SK-N-MC (cell line): ENCODE measurements around the gene METTL22.

Experiments used
- DNase-seq: peaks from one replicate; pipeline ENCODE4 v3.0.0-alpha.2; 2011; ENCODE audit warnings: low read depth, low spot score
- H3K27ac ChIP-seq: fragments of 200-600 bp; sonication (generic); 2 replicates; pipeline ENCODE4 v1.5.1; 2016; ENCODE audit warnings: mixed run types
- H3K36me3 ChIP-seq: fragments of 200-600 bp; sonication (generic); 2 replicates; pipeline ENCODE4 v1.6.1; 2017; ENCODE audit warnings: antibody characterized with exemption, low read length, mixed read lengths; ENCODE audit not compliant: insufficient read depth
- H3K4me3 ChIP-seq: fragments of 200-600 bp; sonication (generic); 2 replicates; pipeline ENCODE4 v1.5.1; 2016
- H3K9ac ChIP-seq: fragments of 200-600 bp; sonication (generic); 2 replicates; pipeline ENCODE4 v1.8.0; 2017; ENCODE audit warnings: mixed run types, mixed read lengths; ENCODE audit not compliant: insufficient read length
- H3K9me3 ChIP-seq: fragments of 200-600 bp; sonication (generic); 2 replicates; pipeline ENCODE4 v1.6.1; 2017; ENCODE audit warnings: low read depth, mild to moderate bottlenecking, antibody characterized with exemption, low read length, moderate library complexity, mixed read lengths
- EZH2 ChIP-seq: fragments of 200-600 bp; sonication (generic); IDR thresholded peaks from one replicate; pipeline ENCODE4 v1.6.1; 2017; ENCODE audit warnings: antibody characterized with exemption
- FOXP2 ChIP-seq: optimal IDR thresholded peaks from 2 replicates; pipeline ENCODE3; 2011; ENCODE audit warnings: mild to moderate bottlenecking, moderate library complexity; ENCODE audit not compliant: insufficient read depth; ENCODE audit errors: extremely low read length, control extremely low read depth
- POLR2AphosphoS5 ChIP-seq: IDR thresholded peaks from 2 replicates; pipeline ENCODE4 v1.6.1; 2012; ENCODE audit warnings: mild to moderate bottlenecking, low read depth, low read length, borderline replicate concordance

METTL22 gene

DNA sequence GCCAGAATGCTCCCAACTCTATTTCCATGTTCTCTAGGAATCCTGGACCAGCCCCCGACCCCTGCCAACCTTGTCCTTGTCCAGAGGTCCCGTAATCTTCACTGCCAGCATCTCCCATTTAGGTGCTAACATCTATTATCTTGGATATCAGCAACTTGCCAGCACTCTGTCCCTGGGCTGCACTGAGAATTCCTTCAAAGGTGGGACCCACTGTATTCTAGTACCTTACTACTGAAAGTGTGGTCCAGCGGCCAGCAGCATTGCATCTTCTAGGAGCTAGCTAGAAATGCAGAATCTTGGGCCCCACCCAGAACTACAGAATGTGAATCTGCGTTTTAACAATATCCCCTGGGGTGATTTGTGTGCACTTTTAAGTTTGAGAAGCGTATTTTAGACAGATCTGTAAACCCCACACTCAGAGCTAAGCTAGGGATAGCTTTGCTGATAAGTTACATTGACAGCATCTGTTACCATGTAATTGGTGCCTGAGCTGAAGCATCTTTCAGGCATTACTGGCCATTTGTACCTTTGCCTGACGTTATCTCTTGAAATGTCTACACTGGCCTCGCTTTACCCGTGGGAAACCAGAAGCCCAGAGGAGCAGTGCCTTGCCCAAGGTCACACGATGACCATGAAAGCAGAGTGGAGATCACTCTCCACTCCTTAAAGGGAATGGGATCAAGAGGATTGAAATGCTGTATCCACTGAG lies 61.2 kb downstream of the METTL22 start:
- Histone ChIP-seq H3K4me3 (no peak overlapping the region), H3K9ac (no peak overlapping the region), H3K36me3 (no peaks in the 10 kb centered on the region), H3K9me3 (no peaks in the 10 kb centered on the region), H3K27ac (no peak overlapping the region)
- TF ChIP-seq POLR2AphosphoS5 (no peak), FOXP2 (no peak), EZH2 (no peak)
- no peak for DNase-seq

DNA sequence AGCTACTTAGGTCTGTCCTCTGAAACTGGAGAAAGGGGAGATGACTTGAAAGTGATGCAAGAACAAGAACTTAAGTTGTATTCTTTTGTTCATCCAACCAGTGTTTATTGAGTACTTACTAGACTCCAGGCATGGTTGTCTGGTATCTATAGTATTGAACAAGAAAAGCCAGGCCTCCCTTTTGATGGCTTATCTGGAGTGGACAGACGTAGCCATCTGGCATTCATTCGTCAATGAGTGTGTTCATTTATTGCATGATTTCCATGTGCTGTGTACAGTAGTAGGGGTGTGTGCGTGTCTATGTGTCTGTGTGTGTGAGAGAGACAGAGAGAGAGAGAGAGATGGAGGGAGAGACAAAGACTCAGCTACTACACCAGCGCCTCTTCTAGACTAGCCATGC lies 62.1 kb downstream of the METTL22 start:
- no peak for DNase-seq
- H3K27ac ChIP-seq: no peak overlapping the region
- H3K4me3 ChIP-seq: no peak overlapping the region
- H3K36me3 ChIP-seq: no peaks in the 10 kb centered on the region
- no peak for TF ChIP-seq POLR2AphosphoS5
- no peak for TF ChIP-seq FOXP2
- no peak for TF ChIP-seq EZH2
- no peaks in the 10 kb centered on the region for H3K9me3 ChIP-seq
- no peak overlapping the region for H3K9ac ChIP-seq

DNA sequence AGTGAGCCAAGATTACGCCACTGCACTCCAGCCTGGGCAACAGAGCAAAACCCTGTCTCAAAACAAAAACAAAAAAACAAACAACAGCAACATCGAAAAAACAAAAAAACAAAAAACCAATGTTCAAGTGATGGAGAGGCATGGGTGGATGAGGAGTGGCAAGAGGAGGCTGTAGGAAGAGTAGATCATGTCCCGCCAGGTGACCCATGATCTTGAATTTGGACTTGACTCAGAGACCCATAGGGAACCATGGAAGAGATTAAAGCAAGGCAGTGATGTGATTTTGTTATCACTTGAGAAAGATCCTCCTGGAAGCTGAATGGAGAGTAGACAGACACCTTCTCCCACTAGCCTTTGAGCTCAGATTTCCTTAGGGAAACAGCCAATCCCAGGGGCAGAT lies 64.1 kb downstream of the METTL22 start:
- no peak overlapping the region for H3K27ac ChIP-seq
- DNase-seq: no peak

DNA sequence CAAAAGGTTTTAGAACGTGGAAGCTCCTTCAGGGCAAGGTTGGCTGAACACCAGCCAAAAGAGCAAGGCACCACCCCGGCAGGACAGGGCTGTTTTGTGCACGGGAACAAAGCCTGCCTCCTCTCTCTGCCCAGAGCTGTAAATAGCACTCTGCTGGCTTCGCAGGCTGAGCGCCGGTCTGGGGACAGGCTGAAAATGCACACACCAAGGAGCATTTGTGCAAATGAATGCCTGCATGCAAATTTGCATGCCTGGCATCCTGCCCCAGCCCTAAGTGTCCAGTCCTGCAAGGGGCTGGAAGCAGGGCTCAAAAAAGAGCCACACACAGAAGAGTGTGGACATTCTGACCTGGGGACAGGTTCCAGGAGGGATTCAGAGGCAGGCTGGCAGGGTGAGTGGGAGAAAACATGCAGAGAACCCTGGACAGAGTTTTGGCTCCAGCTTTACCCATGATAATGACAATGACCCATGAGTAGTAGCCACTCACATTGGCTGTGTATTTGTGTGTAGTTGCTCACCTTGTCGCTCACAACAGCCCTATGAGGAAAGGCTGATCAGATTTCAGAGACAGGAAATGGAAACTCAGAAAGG lies 64.6 kb downstream of the METTL22 start:
- TF ChIP-seq FOXP2 (no peak), POLR2AphosphoS5 (no peak), EZH2 (no peak)
- no peak for DNase-seq
- no peaks in the 10 kb centered on the region for H3K36me3 ChIP-seq
- H3K4me3 ChIP-seq: no peak overlapping the region
- H3K27ac ChIP-seq: no peak overlapping the region
- no peak overlapping the region for H3K9ac ChIP-seq
- 0 out of 2 replicates have a peak, but pooled peaks cover 3% of the 10 kb centered on the region for H3K9me3 ChIP-seq

More for the DNA sequence above, 64.1 kb downstream of the METTL22 start:
- TF ChIP-seq FOXP2 (no peak), EZH2 (no peak), POLR2AphosphoS5 (no peak)
- Histone ChIP-seq H3K4me3 (no peak overlapping the region), H3K36me3 (no peaks in the 10 kb centered on the region), H3K9ac (no peak overlapping the region), H3K9me3 (0 out of 2 replicates have a peak, but pooled peaks cover 3% of the 10 kb centered on the region)

DNA sequence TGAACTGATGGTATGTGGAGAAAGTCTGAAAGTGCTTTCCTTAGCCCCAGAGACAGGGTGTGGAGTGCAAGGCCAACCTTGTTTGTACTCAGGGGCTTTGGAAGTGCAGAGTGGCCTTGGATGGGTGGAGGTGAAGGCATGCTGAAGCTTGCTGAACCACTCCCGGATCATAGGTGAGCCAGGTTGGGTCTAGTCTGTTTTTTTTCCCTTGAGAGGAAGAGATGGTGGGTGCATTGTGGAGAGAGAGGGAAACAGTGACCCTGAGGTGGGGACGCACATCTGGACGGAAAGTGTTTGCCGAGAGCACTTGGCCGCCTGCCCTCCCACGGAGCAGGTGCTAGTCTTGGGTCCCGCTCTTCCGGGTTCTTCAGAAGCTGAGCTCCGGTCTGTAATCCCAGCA lies 65.4 kb downstream of the METTL22 start:
- DNase-seq: no peak
- Histone ChIP-seq H3K9ac (no peak overlapping the region), H3K4me3 (no peak overlapping the region), H3K27ac (no peak overlapping the region), H3K9me3 (0 out of 2 replicates have a peak, but pooled peaks cover 3% of the 10 kb centered on the region), H3K36me3 (no peaks in the 10 kb centered on the region)
- TF ChIP-seq POLR2AphosphoS5 (no peak), EZH2 (no peak), FOXP2 (no peak)

DNA sequence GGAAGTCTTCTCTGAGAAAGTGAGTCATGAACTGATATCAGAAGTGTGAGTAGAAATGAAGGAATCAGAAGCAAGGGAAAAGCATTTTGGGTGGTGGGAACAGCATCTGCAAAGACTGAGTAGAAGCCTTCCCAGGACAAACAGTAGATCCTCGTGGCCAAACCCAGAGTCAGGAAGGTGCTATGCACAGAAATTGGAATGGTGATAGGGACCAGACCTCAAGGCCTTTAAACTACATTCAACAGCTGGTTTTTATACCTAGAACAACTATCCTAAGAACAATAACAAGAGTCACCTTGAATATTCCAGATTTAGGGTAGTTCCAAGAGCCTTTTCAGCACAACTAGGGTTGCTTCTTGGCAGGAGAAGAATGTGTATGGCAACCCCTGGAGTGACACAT lies 68.2 kb downstream of the METTL22 start:
- no peak for DNase-seq
- Histone ChIP-seq H3K9ac (no peak overlapping the region), H3K36me3 (no peaks in the 10 kb centered on the region), H3K27ac (no peak overlapping the region), H3K9me3 (0 out of 2 replicates have a peak, but pooled peaks cover 3% of the 10 kb centered on the region), H3K4me3 (no peak overlapping the region)
- TF ChIP-seq POLR2AphosphoS5: no peak
- TF ChIP-seq EZH2: no peak
- TF ChIP-seq FOXP2: no peak

DNA sequence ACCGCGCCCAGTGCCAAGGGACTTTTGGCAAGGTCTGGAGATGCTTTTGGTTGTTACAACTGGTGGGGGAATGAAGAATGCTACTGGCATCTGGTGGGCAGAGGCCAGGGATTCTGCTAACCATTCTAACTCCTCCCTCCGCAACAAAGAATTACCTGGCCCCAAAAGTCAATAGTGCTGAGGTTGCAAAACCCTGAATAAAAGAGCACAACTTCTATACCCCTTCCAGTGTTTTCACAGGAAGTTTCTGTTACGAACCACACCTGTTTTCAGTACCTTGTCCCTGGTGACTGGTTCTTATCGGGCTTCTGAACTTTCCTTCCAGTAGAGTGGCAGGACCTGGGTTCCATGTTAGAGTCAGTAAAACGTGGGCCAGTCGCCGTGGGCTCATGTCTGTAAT lies 70.2 kb downstream of the METTL22 start:
- Histone ChIP-seq H3K9ac (no peak overlapping the region), H3K4me3 (no peak overlapping the region), H3K27ac (no peak overlapping the region), H3K36me3 (no peaks in the 10 kb centered on the region), H3K9me3 (0 out of 2 replicates have a peak, but pooled peaks cover 3% of the 10 kb centered on the region)
- no peak for TF ChIP-seq EZH2
- DNase-seq: no peak

DNA sequence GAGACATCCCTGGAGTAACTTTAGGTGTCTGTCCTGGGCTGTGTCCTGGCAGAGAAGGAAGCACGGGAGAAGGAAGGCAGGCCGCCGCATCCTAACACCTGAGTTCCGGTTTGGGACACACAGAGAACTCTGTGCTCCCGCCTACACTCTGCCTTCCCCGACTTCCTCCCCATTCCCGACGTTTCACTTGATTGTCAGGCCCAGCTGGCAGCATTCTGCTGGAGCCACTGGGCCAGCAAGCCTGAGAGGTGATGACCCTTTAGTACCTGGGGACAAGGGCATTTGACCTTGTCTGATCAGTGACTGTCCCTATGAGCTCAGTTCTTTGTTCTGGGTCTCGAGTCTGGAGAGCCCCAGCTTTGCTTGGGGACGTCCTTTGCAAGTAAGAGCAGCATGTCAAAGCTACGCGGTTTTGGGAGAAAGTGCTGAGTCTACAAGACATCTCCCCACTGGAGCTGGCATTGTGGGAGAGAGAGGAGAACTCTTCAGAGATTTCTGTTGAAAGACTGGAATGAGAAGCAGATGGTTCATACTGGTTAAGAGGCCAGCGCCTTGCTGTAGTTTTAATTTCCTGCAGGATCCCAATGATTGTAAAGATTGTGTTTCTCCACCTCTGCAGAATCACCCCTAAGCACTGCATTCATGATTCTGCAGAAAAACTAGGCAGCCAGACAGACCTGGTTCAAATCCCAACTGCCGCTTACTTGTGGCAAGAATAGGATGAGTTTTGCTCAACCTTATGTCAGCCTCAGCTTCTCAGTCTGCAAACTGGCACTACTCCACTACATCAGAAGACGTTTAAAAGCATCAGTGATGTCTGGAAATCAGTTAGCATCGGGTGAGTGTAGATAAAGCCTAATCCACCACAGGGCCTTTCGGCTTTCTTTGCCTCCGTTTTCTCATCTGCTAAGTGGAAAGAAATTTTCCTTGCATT lies 73.6 kb downstream of the METTL22 start:
- Histone ChIP-seq H3K36me3 (no peaks in the 10 kb centered on the region), H3K27ac (peak overlapping the region; percentile 73; the same call in 1 of the 2 replicates), H3K4me3 (peak overlapping the region; percentile 55), H3K9ac (no peak overlapping the region), H3K9me3 (no peaks in the 10 kb centered on the region)
- DNase-seq: peak; percentile 14
- TF ChIP-seq POLR2AphosphoS5 (no peak), FOXP2 (no peak), EZH2 (no peak)
